K562 (cell line): Measurements from ENCODE around the gene F2RL1. TPM values are rescaled to one million over a fixed set of nuclear protein-coding genes. Genes with fewer than 3 reads are reported as not detected.

Source experiments
- ATAC-seq: fragments of 200-7000 bp; cut with Tn5 transposase; 3 replicates; pipeline ENCODE4 v1.9.1; 2020; ENCODE audit warnings: moderate library complexity
- BruUV-seq: library from RNA; stranded (reverse); fragments of 400-500 nt; replicated peaks from 2 replicates; lab custom pipeline; 2021; lab: Mats Ljungman, UMichigan
- CTCF ChIA-PET: fragments of 300-600 bp; formaldehyde crosslinking; extraction: SDS; loops from one replicate; lab custom pipeline; 2021; ENCODE audit warnings: low intra/inter-chr PET ratio; lab: Yijun Ruan, JAX
- POLR2A ChIA-PET: fragments of 300-600, 350-650 bp; sonication (Branson Sonifier 250); formaldehyde crosslinking; extraction: SDS; loops from one replicate; lab custom pipeline; 2021; ENCODE audit warnings: antibody characterized with exemption, inconsistent platforms; lab: Yijun Ruan, JAX
- DNase-seq, 4 experiments: peaks; one replicate each; pipeline versions ENCODE4 v3.0.0 to v3.0.0-alpha.2; 2011 to 2018; ENCODE audit warnings: low spot score in 3 of 4, mixed read lengths in 3 of 4; ENCODE audit errors: extremely low read depth in 1 of 4
- FAIRE-seq: peaks from 2 replicates; lab custom pipeline; 2011; peaks lifted over from hg19 to GRCh38; lab: Jason Lieb, UNC
- H2AFZ ChIP-seq: 2 replicates; pipeline ENCODE4 v1.6.0; 2011; ENCODE audit warnings: low read depth, low read length, control low read depth, inconsistent platforms
- H3K27ac ChIP-seq: fragments of 200-600 bp; 3 replicates; pipeline ENCODE4 v1.8.0; 2011; ENCODE audit warnings: low read depth, mild to moderate bottlenecking, control low read depth, inconsistent platforms, low read length, moderate library complexity, mixed read lengths; ENCODE audit errors: extremely low read depth
- H3K27me3 ChIP-seq, 2 experiments: fragments of 300-600 bp in 1 of 2; 2 replicates in 1 of 2; 3 replicates in 1 of 2; pipeline versions ENCODE4 v1.6.0 to v1.8.0; 2011; ENCODE audit warnings: inconsistent platforms in 2 of 2, low read length in 2 of 2, mild to moderate bottlenecking in 1 of 2, mixed read lengths in 1 of 2, moderate library complexity in 1 of 2; ENCODE audit not compliant: control insufficient read depth in 2 of 2, insufficient read depth in 2 of 2
- H3K36me3 ChIP-seq: fragments of 300-600 bp; 3 replicates; pipeline ENCODE4 v1.8.0; 2011; ENCODE audit warnings: mild to moderate bottlenecking, low read length, inconsistent platforms; ENCODE audit not compliant: control insufficient read depth, insufficient read depth
- H3K4me1 ChIP-seq, 2 experiments: fragments of 200-600 bp in 1 of 2; replicated peaks in 1 of 2; 2 replicates in 1 of 2; 3 replicates in 1 of 2; pipeline versions ENCODE4 v1.5.1 to v1.8.0; 2011; ENCODE audit warnings: inconsistent platforms in 2 of 2, low read length in 2 of 2, mild to moderate bottlenecking in 1 of 2, mixed read lengths in 1 of 2, moderate library complexity in 1 of 2; ENCODE audit not compliant: control insufficient read depth in 2 of 2, insufficient read depth in 2 of 2
- H3K4me2 ChIP-seq: 2 replicates; pipeline ENCODE4 v1.6.1; 2011; ENCODE audit warnings: low read length, control low read depth, inconsistent platforms, mixed read lengths; ENCODE audit not compliant: insufficient read depth
- H3K4me3 ChIP-seq: fragments of 200-600 bp; sonication (generic), shearing (Covaris generic); 2 replicates; pipeline ENCODE4 v1.5.1; 2016; ENCODE audit warnings: control low read depth, inconsistent platforms
- H3K79me2 ChIP-seq: fragments of 200-600 bp; 3 replicates; pipeline ENCODE4 v1.8.0; 2011; ENCODE audit warnings: low read length, inconsistent platforms; ENCODE audit not compliant: control insufficient read depth, insufficient read depth
- H3K9ac ChIP-seq, 2 experiments: 2 replicates each; pipeline versions ENCODE4 v1.6.0 to v1.6.1; 2011; ENCODE audit warnings: low read depth in 2 of 2, low read length in 2 of 2, control low read depth in 1 of 2, inconsistent platforms in 1 of 2, mild to moderate bottlenecking in 1 of 2, mixed read lengths in 1 of 2; ENCODE audit not compliant: insufficient read depth in 1 of 2
- H3K9me1 ChIP-seq: one replicate; pipeline ENCODE4 v1.6.0; 2011; ENCODE audit warnings: inconsistent platforms, mild to moderate bottlenecking, low read length, moderate library complexity; ENCODE audit not compliant: control insufficient read depth, insufficient read depth
- H3K9me3 ChIP-seq: replicated peaks from 2 replicates; pipeline ENCODE4 v1.5.1; 2011; ENCODE audit warnings: low read depth, low read length, inconsistent platforms; ENCODE audit not compliant: control insufficient read depth, insufficient read depth
- H4K20me1 ChIP-seq: replicated peaks from 2 replicates; pipeline ENCODE4 v1.6.1; 2011; ENCODE audit warnings: low read length, inconsistent platforms, mixed read lengths; ENCODE audit not compliant: control insufficient read depth, insufficient read depth
- CBFB ChIP-seq: sonication (generic); formaldehyde crosslinking; IDR thresholded peaks from 2 replicates; pipeline ENCODE4 v1.4.0; 2020; ENCODE audit warnings: mild to moderate bottlenecking, missing genetic modification reagents
- CEBPG ChIP-seq, 3 experiments: fragments of 200-800 bp in 1 of 3; sonication (Bioruptor generic) in 1 of 3; sonication (generic) in 1 of 3; formaldehyde crosslinking in 1 of 3; IDR thresholded peaks in 2 of 3; conservative IDR thresholded peaks in 1 of 3; 2 replicates each; pipeline versions ENCODE4 v1.6.1 to v1.8.0; 2016 to 2022; ENCODE audit warnings: missing compliant biosample characterization in 2 of 3, missing genetic modification characterization in 2 of 3, mild to moderate bottlenecking in 1 of 3, missing genetic modification reagents in 1 of 3
- KAT2B ChIP-seq: IDR thresholded peaks from one replicate; pipeline ENCODE4 v1.6.1; 2012; ENCODE audit warnings: low read depth, mild to moderate bottlenecking, control low read depth, inconsistent platforms, low read length, moderate library complexity
- KLF1 ChIP-seq: fragments of 450-650 bp; IDR thresholded peaks from 2 replicates; pipeline ENCODE4 v1.6.1; 2016; ENCODE audit warnings: missing genetic modification characterization, missing compliant biosample characterization
- KLF16 ChIP-seq: IDR thresholded peaks from 2 replicates; pipeline ENCODE4 v1.6.1; 2016; ENCODE audit warnings: antibody characterized with exemption
- MAFG ChIP-seq: fragments of 450-650 bp; conservative IDR thresholded peaks from 2 replicates; pipeline ENCODE4 v1.6.1; 2016; ENCODE audit warnings: missing genetic modification characterization, missing compliant biosample characterization
- TAF9B ChIP-seq: fragments of 450-650 bp; IDR thresholded peaks from 2 replicates; pipeline ENCODE4 v1.6.1; 2018; ENCODE audit warnings: mild to moderate bottlenecking; ENCODE audit not compliant: partially characterized antibody
- TBL1XR1 ChIP-seq, 2 experiments: IDR thresholded peaks; 2 replicates each; pipeline ENCODE4 v1.6.1; 2012; ENCODE audit warnings: improper control_type of control experiment in 2 of 2, low read length in 2 of 2, mild to moderate bottlenecking in 1 of 2
- XRCC3 ChIP-seq: fragments of 450-650 bp; IDR thresholded peaks from 2 replicates; pipeline ENCODE4 v1.6.1; 2017; ENCODE audit warnings: mild to moderate bottlenecking, moderate library complexity
- ZNF143 ChIP-seq: sonication (generic); formaldehyde crosslinking; IDR thresholded peaks from 2 replicates; pipeline ENCODE4 v1.9.0; 2022; ENCODE audit warnings: mild to moderate bottlenecking, missing genetic modification reagents
- ZNF766 ChIP-seq: fragments of 200-800 bp; sonication (Bioruptor generic); conservative IDR thresholded peaks from 2 replicates; pipeline ENCODE4 v1.6.1; 2016; ENCODE audit warnings: missing genetic modification characterization, missing compliant biosample characterization
- ZZZ3 ChIP-seq: fragments of 450-650 bp; IDR thresholded peaks from 2 replicates; pipeline ENCODE4 v1.6.1; 2016; ENCODE audit warnings: antibody characterized with exemption, mild to moderate bottlenecking, moderate library complexity
- WGBS: fragments of 100-300 bp; shearing (Covaris generic); methylation state at CpG from one replicate; pipeline ENCODE4 v1.1.6; 2016; ENCODE audit warnings: low coverage, mixed read lengths; ENCODE audit not compliant: insufficient coverage; ENCODE audit errors: missing lambda C conversion rate; 5-methylcytosine and 5-hydroxymethylcytosine counted together
- in situ Hi-C: fragments of 300-500 bp; cut with MboI; formaldehyde crosslinking; loops from 4 replicates; pipeline ENCODE4 v1.15.0; 2018; ENCODE audit warnings: inconsistent platforms, mixed read lengths
- intact Hi-C: fragments of 100-400 bp; cut with micrococcal nuclease; formaldehyde crosslinking; loops from 2 replicates; pipeline ENCODE4 v1.14.2; 2022
- polyA plus RNA-seq, 8 experiments: library from polyadenylated mRNA; depleted of rRNA in 4 of 8; stranded (reverse) in 5 of 8; unstranded in 3 of 8; fragments of >200 nt; fragmentation: Nextera tagmentation in 2 of 8; fragmentation: Illumina TruSeq in 1 of 8; extraction: Ambion mirVana in 2 of 8; extraction: Trizol in 1 of 8; gene quantifications; 2 replicates each; pipeline versions ENCODE4 v1.2.1 to v1.2.3, GENCODE V29; 2011 to 2014; ENCODE audit warnings: inconsistent platforms in 1 of 8, missing spikeins in 1 of 8
- total RNA-seq, 7 experiments: library from RNA; depleted of rRNA in 6 of 7; stranded (reverse); fragments of >200 nt in 6 of 7; fragmentation: Illumina TruSeq in 2 of 7; extraction: Trizol in 2 of 7; gene quantifications; 2 replicates each; pipeline versions ENCODE4 v1.2.1 to v1.2.3, GENCODE V29; 2011 to 2021; ENCODE audit warnings: low replicate concordance in 1 of 7
- TF ChIP-seq, protein P1 (sequence below): sonication (generic); formaldehyde crosslinking; IDR thresholded peaks from 2 replicates; pipeline ENCODE4 v1.8.1; 2022; ENCODE audit warnings: missing genetic modification reagents
- TF ChIP-seq, protein P2 (sequence below), 2 experiments: fragments of 450-650 bp in 1 of 2; sonication (generic) in 1 of 2; formaldehyde crosslinking in 1 of 2; IDR thresholded peaks in 1 of 2; conservative IDR thresholded peaks in 1 of 2; 2 replicates each; pipeline versions ENCODE4 v1.6.1 to v1.8.1; 2016 to 2023; ENCODE audit warnings: mild to moderate bottlenecking in 2 of 2, moderate library complexity in 2 of 2, inconsistent platforms in 1 of 2, missing genetic modification reagents in 1 of 2
- TF ChIP-seq, protein P3 (sequence below): fragments of 250-450 bp; sonication (Bioruptor Pico); IDR thresholded peaks from 2 replicates; pipeline ENCODE4 v1.4.0; 2020; ENCODE audit warnings: borderline replicate concordance

The F2RL1 gene
- total and polyA plus RNA-seq, 9 of the 15 experiments (the other 6 are each of a cell fraction or from before 2014, with no cell fraction given) = 0.03 to 0.50 (median 0.27) TPM; not detected in 6

DNA sequence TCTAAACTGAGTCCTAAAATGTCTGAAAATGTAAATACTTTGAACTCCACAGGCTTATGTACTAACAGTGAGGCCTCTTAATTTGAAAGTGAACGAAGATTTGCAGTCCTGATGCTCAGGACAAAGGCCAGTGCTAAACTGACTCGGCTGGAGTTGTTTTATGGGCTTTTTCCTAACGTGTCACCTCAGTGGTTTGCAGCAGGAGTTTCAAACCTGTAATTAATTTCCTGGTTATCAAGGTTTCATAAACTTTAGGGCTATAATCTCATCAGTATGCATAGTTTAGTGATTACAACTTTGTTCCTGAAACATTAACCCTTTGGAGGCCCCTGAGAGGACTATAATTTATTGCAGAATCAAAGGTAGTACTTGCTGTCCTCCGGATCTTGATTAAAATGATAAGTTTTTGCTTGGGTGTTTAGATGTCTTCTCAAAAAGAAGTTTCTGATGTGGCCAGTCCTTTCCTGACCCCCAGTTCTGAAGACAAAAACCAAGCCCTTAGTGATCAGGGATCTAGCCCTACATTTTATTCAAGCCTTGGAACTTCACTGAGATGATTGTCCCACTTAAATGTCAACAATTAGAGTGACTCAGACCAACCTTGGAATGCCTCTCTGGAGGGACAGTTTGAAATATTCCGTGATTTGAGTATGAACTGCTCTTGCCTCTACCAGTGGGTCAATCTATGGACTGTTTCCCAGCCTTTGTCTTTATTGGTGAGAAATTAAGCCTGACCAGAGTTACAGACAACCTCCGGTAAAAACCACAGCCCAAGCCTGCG is 19.8 kb downstream of the F2RL1 start:
- Histone ChIP-seq H3K27ac (no peak overlapping the region), H3K9me3 (no peaks in the 10 kb centered on the region), H3K4me2 (no peak overlapping the region), H3K9me1 (no peaks in the 10 kb centered on the region), H3K27me3 (no peaks in the 10 kb centered on the region), H3K79me2 (no peaks in the 10 kb centered on the region), H4K20me1 (no peaks in the 10 kb centered on the region), H3K9ac (no peak overlapping the region), H3K4me1 (no peaks in the 10 kb centered on the region), H2AFZ (no peak overlapping the region), H3K4me3 (no peak overlapping the region), H3K36me3 (no peaks in the 10 kb centered on the region)
- 33% methylated on average over 7 of the region's 7 CpGs for WGBS
- BruUV-seq = no TSS peak
- in situ Hi-C loops (no loop called here), intact Hi-C loops (no loop called here)
- no peak for FAIRE-seq
- POLR2A ChIA-PET = no interaction called here
- TF ChIP-seq, protein P1, sequence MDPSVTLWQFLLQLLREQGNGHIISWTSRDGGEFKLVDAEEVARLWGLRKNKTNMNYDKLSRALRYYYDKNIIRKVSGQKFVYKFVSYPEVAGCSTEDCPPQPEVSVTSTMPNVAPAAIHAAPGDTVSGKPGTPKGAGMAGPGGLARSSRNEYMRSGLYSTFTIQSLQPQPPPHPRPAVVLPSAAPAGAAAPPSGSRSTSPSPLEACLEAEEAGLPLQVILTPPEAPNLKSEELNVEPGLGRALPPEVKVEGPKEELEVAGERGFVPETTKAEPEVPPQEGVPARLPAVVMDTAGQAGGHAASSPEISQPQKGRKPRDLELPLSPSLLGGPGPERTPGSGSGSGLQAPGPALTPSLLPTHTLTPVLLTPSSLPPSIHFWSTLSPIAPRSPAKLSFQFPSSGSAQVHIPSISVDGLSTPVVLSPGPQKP (CRISPR knock-in tag) = no peak
- TF ChIP-seq KAT2B (no peak), ZNF143 (no peak), CBFB (CRISPR knock-in tag) (no peak), TBL1XR1 (IDR thresholded peaks at IDR 0.05; ENCODE audit: low read length in 2 of 2) (no peak), ZZZ3 (no peak), XRCC3 (no peak), KLF1 (tag) (no peak), KLF16 (no peak), CEBPG (CRISPR knock-in tag; IDR thresholded peaks at IDR 0.05) (no peak), CEBPG (tag; conservative IDR thresholded peaks at IDR 0.05 in 1 of 2, IDR thresholded peaks at IDR 0.05 in 1 of 2) (no peak), ZNF766 (CRISPR knock-in tag) (no peak), MAFG (tag) (no peak), TAF9B (no peak)
- TF ChIP-seq, protein P2, sequence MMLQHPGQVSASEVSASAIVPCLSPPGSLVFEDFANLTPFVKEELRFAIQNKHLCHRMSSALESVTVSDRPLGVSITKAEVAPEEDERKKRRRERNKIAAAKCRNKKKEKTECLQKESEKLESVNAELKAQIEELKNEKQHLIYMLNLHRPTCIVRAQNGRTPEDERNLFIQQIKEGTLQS (IDR thresholded peaks at IDR 0.05) = no peak
- TF ChIP-seq, protein P2 (CRISPR knock-in tag; conservative IDR thresholded peaks at IDR 0.05) = no peak
- TF ChIP-seq, protein P3, sequence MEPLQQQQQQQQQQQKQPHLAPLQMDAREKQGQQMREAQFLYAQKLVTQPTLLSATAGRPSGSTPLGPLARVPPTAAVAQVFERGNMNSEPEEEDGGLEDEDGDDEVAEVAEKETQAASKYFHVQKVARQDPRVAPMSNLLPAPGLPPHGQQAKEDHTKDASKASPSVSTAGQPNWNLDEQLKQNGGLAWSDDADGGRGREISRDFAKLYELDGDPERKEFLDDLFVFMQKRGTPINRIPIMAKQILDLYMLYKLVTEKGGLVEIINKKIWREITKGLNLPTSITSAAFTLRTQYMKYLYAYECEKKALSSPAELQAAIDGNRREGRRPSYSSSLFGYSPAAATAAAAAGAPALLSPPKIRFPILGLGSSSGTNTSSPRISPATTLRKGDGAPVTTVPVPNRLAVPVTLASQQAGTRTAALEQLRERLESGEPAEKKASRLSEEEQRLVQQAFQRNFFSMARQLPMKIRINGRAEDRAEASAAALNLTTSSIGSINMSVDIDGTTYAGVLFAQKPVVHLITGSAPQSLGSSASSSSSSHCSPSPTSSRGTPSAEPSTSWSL (CRISPR knock-in tag) = no peak
- no peak for DNase-seq
- CTCF ChIA-PET = no interaction called here
- ATAC-seq = no peak
